Measurements from ENCODE around the gene NXN.

NXN gene

DNA sequence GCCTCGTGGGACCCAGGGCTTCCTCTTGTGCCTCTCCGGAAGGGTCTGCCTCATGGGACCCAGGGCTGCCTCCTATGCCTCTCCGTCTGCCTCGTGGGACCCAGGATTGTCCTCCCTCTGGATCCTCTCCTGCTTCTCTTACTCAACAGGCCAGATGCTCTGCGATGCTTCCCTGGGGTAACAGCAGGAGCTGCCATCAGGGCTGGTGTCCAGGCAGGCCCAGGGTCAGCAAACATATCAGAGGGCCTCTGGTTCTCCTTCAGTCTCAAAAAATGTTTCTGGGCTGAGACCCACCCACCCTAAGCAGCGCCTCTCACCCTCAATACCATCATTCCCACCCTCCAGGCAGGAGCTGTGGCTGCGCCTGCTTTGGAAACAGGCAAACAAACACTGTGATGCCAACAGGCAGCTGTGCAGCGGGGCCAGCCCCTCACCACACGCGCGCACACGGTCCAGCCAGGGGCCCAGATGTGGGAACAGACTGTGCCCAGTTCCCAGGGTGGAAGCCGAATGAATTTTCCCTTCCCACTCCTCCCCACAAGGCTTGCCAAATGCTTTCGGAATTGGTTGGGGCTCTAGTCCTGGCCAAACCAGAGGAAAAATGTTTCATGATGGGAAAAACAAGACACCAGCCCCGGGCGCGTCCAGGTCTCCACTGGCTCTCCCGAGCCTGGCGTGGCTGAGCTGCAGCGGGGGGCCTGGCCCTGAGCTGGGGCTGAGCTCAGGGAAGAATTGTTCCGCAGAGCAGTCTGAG lies 28.6 kb upstream of the NXN start:
- no peak overlapping the region for H3K4me2 ChIP-seq (ENCODE audit: low read length, poor library complexity, severe bottlenecking)
- no peak overlapping the region for H2AK5ac ChIP-seq (ENCODE audit: low read length, severe bottlenecking)
- no peak overlapping the region for H2BK12ac ChIP-seq (ENCODE audit: low read length in 2 of 2)
- peak overlapping the region; percentile 29 for H3K9ac ChIP-seq (ENCODE audit: low read length)
- H3K23ac ChIP-seq (ENCODE audit: low read length in 2 of 2) = no peak overlapping the region
- no peak overlapping the region for H2BK15ac ChIP-seq (ENCODE audit: low read depth, poor library complexity, severe bottlenecking)
- H3K18ac ChIP-seq (ENCODE audit: low read depth in 1 of 2, low read length in 2 of 2) = no peak overlapping the region
- no peak overlapping the region for H3K27ac ChIP-seq (ENCODE audit: low read length, poor library complexity, severe bottlenecking)
- no peak overlapping the region for H2AFZ ChIP-seq (ENCODE audit: low read depth, low read length)
- H4K91ac ChIP-seq (ENCODE audit: low read length) = no peak overlapping the region
- no peak for DNase-seq
- no peak overlapping the region for H2BK5ac ChIP-seq (ENCODE audit: low read depth, low read length, poor library complexity, severe bottlenecking)
- peaks cover 15% of the 10 kb centered on the region for H3K4me1 ChIP-seq (ENCODE audit: control insufficient read depth, insufficient read depth, low read depth, low read length)
- peaks cover 72 to 95% of the 10 kb centered on the region in 2 experiments for H3K36me3 ChIP-seq (ENCODE audit: control insufficient read depth in 1 of 2, insufficient read depth in 2 of 2, low read depth in 1 of 2, low read length in 2 of 2)
- H4K8ac ChIP-seq (ENCODE audit: low read length) = no peak overlapping the region
- no peak overlapping the region for H3K4me3 ChIP-seq (ENCODE audit: insufficient read depth in 1 of 2, low read depth in 1 of 2, low read length in 2 of 2)
- no peaks in the 10 kb centered on the region for H3K9me3 ChIP-seq (ENCODE audit: control insufficient read depth, low read length)
- no peaks in the 10 kb centered on the region for H3K27me3 ChIP-seq (ENCODE audit: control insufficient read depth in 1 of 2, insufficient read depth in 1 of 2, low read length in 2 of 2)
- H3K4ac ChIP-seq (ENCODE audit: low read depth in 1 of 2, low read length in 2 of 2) = no peak overlapping the region
- no peak overlapping the region for H2BK120ac ChIP-seq (ENCODE audit: low read depth, low read length)
- WGBS = 94% methylated on average over 21 of the region's 21 CpGs
- H3K14ac ChIP-seq (ENCODE audit: low read length in 2 of 2) = no peak overlapping the region
- H3K79me1 ChIP-seq (replicated peaks; ENCODE audit: low read length, poor library complexity, severe bottlenecking) = peaks cover 24% of the 10 kb centered on the region

GRCh38 chr17:1007310-1008007 lies 27.9 kb upstream of the NXN start:
- Histone ChIP-seq H2AK5ac (ENCODE audit: low read length, severe bottlenecking) (no peak overlapping the region), H3K14ac (ENCODE audit: low read length in 2 of 2) (no peak overlapping the region), H3K27ac (ENCODE audit: low read length, poor library complexity, severe bottlenecking) (no peak overlapping the region), H3K23ac (ENCODE audit: low read length in 2 of 2) (no peak overlapping the region), H3K4ac (ENCODE audit: low read depth in 1 of 2, low read length in 2 of 2) (no peak overlapping the region), H2BK120ac (ENCODE audit: low read depth, low read length) (no peak overlapping the region), H3K27me3 (ENCODE audit: control insufficient read depth in 1 of 2, insufficient read depth in 1 of 2, low read length in 2 of 2) (no peaks in the 10 kb centered on the region), H2BK12ac (ENCODE audit: low read length in 2 of 2) (no peak overlapping the region), H3K18ac (ENCODE audit: low read depth in 1 of 2, low read length in 2 of 2) (no peak overlapping the region), H3K9me3 (ENCODE audit: control insufficient read depth, low read length) (no peaks in the 10 kb centered on the region), H3K4me2 (ENCODE audit: low read length, poor library complexity, severe bottlenecking) (no peak overlapping the region), H3K36me3 (ENCODE audit: control insufficient read depth in 1 of 2, insufficient read depth in 2 of 2, low read depth in 1 of 2, low read length in 2 of 2) (peaks cover 75 to 93% of the 10 kb centered on the region in 2 experiments), H2BK15ac (ENCODE audit: low read depth, poor library complexity, severe bottlenecking) (no peak overlapping the region), H4K8ac (ENCODE audit: low read length) (no peak overlapping the region), H4K91ac (ENCODE audit: low read length) (no peak overlapping the region), H3K79me1 (replicated peaks; ENCODE audit: low read length, poor library complexity, severe bottlenecking) (peaks cover 22% of the 10 kb centered on the region), H2BK5ac (ENCODE audit: low read depth, low read length, poor library complexity, severe bottlenecking) (no peak overlapping the region), H3K9ac (ENCODE audit: low read length) (peak overlapping the region; percentile 29), H2AFZ (ENCODE audit: low read depth, low read length) (no peak overlapping the region), H3K4me3 (ENCODE audit: insufficient read depth in 1 of 2, low read depth in 1 of 2, low read length in 2 of 2) (no peak overlapping the region), H3K4me1 (ENCODE audit: control insufficient read depth, insufficient read depth, low read depth, low read length) (peaks cover 22% of the 10 kb centered on the region)
- 96% methylated on average over 16 of the region's 16 CpGs for WGBS
- no peak for DNase-seq

GRCh38 chr17:1006054-1006453 lies 26.5 kb upstream of the NXN start:
- 97% methylated on average over 16 of the region's 16 CpGs for WGBS
- Histone ChIP-seq H3K9ac (ENCODE audit: low read length) (no peak overlapping the region), H2AFZ (ENCODE audit: low read depth, low read length) (no peak overlapping the region), H3K4me3 (ENCODE audit: insufficient read depth in 1 of 2, low read depth in 1 of 2, low read length in 2 of 2) (no peak overlapping the region), H2BK12ac (ENCODE audit: low read length in 2 of 2) (no peak overlapping the region), H2BK5ac (ENCODE audit: low read depth, low read length, poor library complexity, severe bottlenecking) (no peak overlapping the region), H3K27me3 (ENCODE audit: control insufficient read depth in 1 of 2, insufficient read depth in 1 of 2, low read length in 2 of 2) (no peaks in the 10 kb centered on the region), H4K8ac (ENCODE audit: low read length) (no peak overlapping the region), H2BK120ac (ENCODE audit: low read depth, low read length) (no peak overlapping the region), H3K4ac (ENCODE audit: low read depth in 1 of 2, low read length in 2 of 2) (no peak overlapping the region), H4K91ac (ENCODE audit: low read length) (no peak overlapping the region), H3K79me1 (replicated peaks; ENCODE audit: low read length, poor library complexity, severe bottlenecking) (peaks cover 19% of the 10 kb centered on the region), H3K23ac (ENCODE audit: low read length in 2 of 2) (no peak overlapping the region), H3K14ac (ENCODE audit: low read length in 2 of 2) (no peak overlapping the region), H3K4me1 (ENCODE audit: control insufficient read depth, insufficient read depth, low read depth, low read length) (peaks cover 35% of the 10 kb centered on the region), H3K18ac (ENCODE audit: low read depth in 1 of 2, low read length in 2 of 2) (no peak overlapping the region), H3K36me3 (ENCODE audit: control insufficient read depth in 1 of 2, insufficient read depth in 2 of 2, low read depth in 1 of 2, low read length in 2 of 2) (peaks cover 80 to 91% of the 10 kb centered on the region in 2 experiments), H2AK5ac (ENCODE audit: low read length, severe bottlenecking) (no peak overlapping the region), H3K4me2 (ENCODE audit: low read length, poor library complexity, severe bottlenecking) (no peak overlapping the region), H3K27ac (ENCODE audit: low read length, poor library complexity, severe bottlenecking) (no peak overlapping the region), H3K9me3 (ENCODE audit: control insufficient read depth, low read length) (no peaks in the 10 kb centered on the region), H2BK15ac (ENCODE audit: low read depth, poor library complexity, severe bottlenecking) (no peak overlapping the region)
- no peak for DNase-seq

DNA sequence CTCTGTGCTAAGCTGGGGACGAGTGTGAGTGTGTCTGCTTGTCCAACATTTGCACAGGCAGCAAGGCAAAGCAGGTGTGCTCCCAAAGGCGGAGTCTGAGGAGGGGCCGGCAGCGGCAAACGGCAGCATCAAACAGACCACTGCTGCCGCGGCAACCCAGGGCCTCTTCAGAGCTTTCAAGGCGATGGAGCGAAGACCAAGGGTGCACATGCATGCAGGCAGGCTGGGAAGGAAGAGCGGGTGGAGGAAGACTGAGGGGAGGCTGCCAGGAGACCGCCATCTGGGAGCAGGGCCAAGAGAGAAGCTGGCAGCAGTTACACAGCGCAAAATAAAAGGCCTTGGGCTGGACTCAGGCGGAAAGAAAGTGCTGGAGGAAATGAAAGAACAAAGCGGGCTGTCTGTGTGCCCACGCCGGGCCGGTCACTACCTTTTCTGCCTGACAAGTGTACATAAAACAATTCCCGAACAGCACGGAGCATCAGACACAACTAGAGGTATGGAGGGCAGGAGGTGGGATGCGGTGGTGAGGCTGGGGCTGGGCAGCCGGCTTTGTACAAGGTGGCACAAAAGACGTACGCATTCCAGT lies 25.9 kb upstream of the NXN start:
- no peak overlapping the region for H2BK5ac ChIP-seq (ENCODE audit: low read depth, low read length, poor library complexity, severe bottlenecking)
- H2BK15ac ChIP-seq (ENCODE audit: low read depth, poor library complexity, severe bottlenecking) = no peak overlapping the region
- no peak overlapping the region for H3K4me3 ChIP-seq (ENCODE audit: insufficient read depth in 1 of 2, low read depth in 1 of 2, low read length in 2 of 2)
- H2AFZ ChIP-seq (ENCODE audit: low read depth, low read length) = no peak overlapping the region
- H2BK120ac ChIP-seq (ENCODE audit: low read depth, low read length) = no peak overlapping the region
- no peaks in the 10 kb centered on the region for H3K9me3 ChIP-seq (ENCODE audit: control insufficient read depth, low read length)
- no peak overlapping the region for H3K14ac ChIP-seq (ENCODE audit: low read length in 2 of 2)
- H3K4me1 ChIP-seq (ENCODE audit: control insufficient read depth, insufficient read depth, low read depth, low read length) = peaks cover 38% of the 10 kb centered on the region
- no peak overlapping the region for H4K91ac ChIP-seq (ENCODE audit: low read length)
- no peak for DNase-seq
- peaks cover 81 to 91% of the 10 kb centered on the region in 2 experiments for H3K36me3 ChIP-seq (ENCODE audit: control insufficient read depth in 1 of 2, insufficient read depth in 2 of 2, low read depth in 1 of 2, low read length in 2 of 2)
- no peak overlapping the region for H3K18ac ChIP-seq (ENCODE audit: low read depth in 1 of 2, low read length in 2 of 2)
- H2AK5ac ChIP-seq (ENCODE audit: low read length, severe bottlenecking) = no peak overlapping the region
- no peak overlapping the region for H3K9ac ChIP-seq (ENCODE audit: low read length)
- peaks cover 19% of the 10 kb centered on the region for H3K79me1 ChIP-seq (replicated peaks; ENCODE audit: low read length, poor library complexity, severe bottlenecking)
- H3K4me2 ChIP-seq (ENCODE audit: low read length, poor library complexity, severe bottlenecking) = no peak overlapping the region
- WGBS = 94% methylated on average over 23 of the region's 23 CpGs
- peak overlapping the region; percentile 43 for H4K8ac ChIP-seq (ENCODE audit: low read length)
- H3K27me3 ChIP-seq (ENCODE audit: control insufficient read depth in 1 of 2, insufficient read depth in 1 of 2, low read length in 2 of 2) = no peaks in the 10 kb centered on the region
- H2BK12ac ChIP-seq (ENCODE audit: low read length in 2 of 2) = no peak overlapping the region
- H3K4ac ChIP-seq (ENCODE audit: low read depth in 1 of 2, low read length in 2 of 2) = no peak overlapping the region
- H3K23ac ChIP-seq (ENCODE audit: low read length in 2 of 2) = no peak overlapping the region
- H3K27ac ChIP-seq (ENCODE audit: low read length, poor library complexity, severe bottlenecking) = no peak overlapping the region
